HepG2 (cell line): Measurements from ENCODE around the gene UVSSA. TPM values are rescaled to one million over a fixed set of nuclear protein-coding genes. Genes with fewer than 3 reads are reported as not detected.

Source experiments
- ATAC-seq: fragments of 200-7000 bp; cut with Tn5 transposase; 3 replicates; pipeline ENCODE4 v1.9.1; 2020; ENCODE audit warnings: mild to moderate bottlenecking, moderate library complexity
- BruUV-seq: library from RNA; stranded (reverse); fragments of 400-500 nt; replicated peaks from 2 replicates; lab custom pipeline; 2021; lab: Mats Ljungman, UMichigan
- CTCF ChIA-PET: fragments of 300-600 bp; formaldehyde crosslinking; extraction: SDS; loops from one replicate; lab custom pipeline; 2021; ENCODE audit warnings: low total read pairs, inconsistent platforms, low intra/inter-chr PET ratio; lab: Yijun Ruan, JAX
- POLR2A ChIA-PET: fragments of 350-600 bp; sonication (Branson Sonifier 250); formaldehyde crosslinking; loops from one replicate; lab custom pipeline; 2020; ENCODE audit warnings: antibody characterized with exemption, inconsistent platforms; lab: Yijun Ruan, JAX
- DNase-seq: peaks from one replicate; pipeline ENCODE4 v3.0.0-alpha.2; 2015; ENCODE audit warnings: low spot score
- FAIRE-seq: peaks from 3 replicates; lab custom pipeline; 2011; peaks lifted over from hg19 to GRCh38; lab: Jason Lieb, UNC
- H2AFZ ChIP-seq: one replicate; pipeline ENCODE4 v1.6.1; 2011; ENCODE audit warnings: low read length, inconsistent platforms
- H3K27ac ChIP-seq: fragments of 300-600 bp; 3 replicates; pipeline ENCODE4 v1.8.0; 2011; ENCODE audit warnings: mixed run types, mild to moderate bottlenecking, mixed read lengths, low read length, inconsistent platforms; ENCODE audit not compliant: insufficient read depth; ENCODE audit errors: extremely low read length
- H3K27me3 ChIP-seq, 2 experiments: fragments of 200-600 bp in 1 of 2; 2 replicates in 1 of 2; 3 replicates in 1 of 2; pipeline versions ENCODE4 v1.6.0 to v1.8.0; 2011; ENCODE audit warnings: low read length in 2 of 2, mild to moderate bottlenecking in 2 of 2, moderate library complexity in 2 of 2, inconsistent platforms in 1 of 2; ENCODE audit not compliant: insufficient read depth in 2 of 2, control insufficient read depth in 1 of 2
- H3K36me3 ChIP-seq, 2 experiments: fragments of 200-600 bp in 1 of 2; replicated peaks in 1 of 2; 2 replicates in 1 of 2; 3 replicates in 1 of 2; pipeline versions ENCODE4 v1.5.1 to v1.8.0; 2011; ENCODE audit warnings: low read length in 2 of 2, inconsistent platforms in 1 of 2; ENCODE audit not compliant: insufficient read depth in 2 of 2, control insufficient read depth in 1 of 2
- H3K4me1 ChIP-seq: 2 replicates; pipeline ENCODE4 v1.5.1; 2012; ENCODE audit warnings: low read length, inconsistent platforms; ENCODE audit not compliant: insufficient read depth
- H3K4me2 ChIP-seq: 2 replicates; pipeline ENCODE4 v1.6.0; 2011; ENCODE audit warnings: low read depth, low read length, inconsistent platforms
- H3K4me3 ChIP-seq, 3 experiments: fragments of 200-600 bp in 1 of 3; sonication (generic), shearing (Covaris generic) in 1 of 3; replicated peaks in 1 of 3; 2 replicates each; pipeline ENCODE4 v1.5.1; 2011 to 2016; ENCODE audit warnings: low read length in 3 of 3, inconsistent platforms in 2 of 3, low read depth in 2 of 3, mild to moderate bottlenecking in 2 of 3, control low read depth in 1 of 3, mixed read lengths in 1 of 3; ENCODE audit not compliant: insufficient read depth in 1 of 3
- H3K79me2 ChIP-seq: one replicate; pipeline ENCODE4 v1.6.1; 2011; ENCODE audit warnings: low read length, inconsistent platforms; ENCODE audit not compliant: insufficient read depth
- H3K9ac ChIP-seq: 2 replicates; pipeline ENCODE4 v1.6.0; 2011; ENCODE audit warnings: mild to moderate bottlenecking, low read depth, low read length, inconsistent platforms; ENCODE audit not compliant: insufficient read depth
- H3K9me3 ChIP-seq: 2 replicates; pipeline ENCODE4 v1.5.1; 2012; ENCODE audit warnings: mild to moderate bottlenecking, low read length
- H4K20me1 ChIP-seq: 2 replicates; pipeline ENCODE4 v1.6.0; 2011; ENCODE audit warnings: inconsistent platforms, mild to moderate bottlenecking, low read length, moderate library complexity; ENCODE audit not compliant: insufficient read depth
- AGO2 ChIP-seq: fragments of 200-400 bp; formaldehyde crosslinking; optimal IDR thresholded peaks from 2 replicates; pipeline ENCODE3; 2017; ENCODE audit warnings: mild to moderate bottlenecking, low read depth, low read length, moderate library complexity
- CHD4 ChIP-seq: fragments of 200-600 bp; sonication (generic); IDR thresholded peaks from 2 replicates; pipeline ENCODE4 v1.7.0; 2017; ENCODE audit warnings: mild to moderate bottlenecking, low read length, borderline replicate concordance
- EHMT2 ChIP-seq: fragments of 200-600 bp; sonication (generic); IDR thresholded peaks from 2 replicates; pipeline ENCODE4 v1.7.0; 2017; ENCODE audit warnings: antibody characterized with exemption, low read depth, low read length, borderline replicate concordance
- GFI1 ChIP-seq: sonication (generic); formaldehyde crosslinking; IDR thresholded peaks from 2 replicates; pipeline ENCODE4 v1.5.0; 2020; ENCODE audit warnings: missing genetic modification reagents, mild to moderate bottlenecking, borderline replicate concordance
- HNRNPL ChIP-seq: fragments of 200-400 bp; formaldehyde crosslinking; IDR thresholded peaks from 2 replicates; pipeline ENCODE4 v1.6.1; 2017; ENCODE audit warnings: mild to moderate bottlenecking, low read depth, low read length
- MED13 ChIP-seq: sonication (generic); formaldehyde crosslinking; IDR thresholded peaks from 2 replicates; pipeline ENCODE4 v1.5.0; 2020; ENCODE audit warnings: missing genetic modification reagents
- TAF15 ChIP-seq: fragments of 200-400 bp; formaldehyde crosslinking; IDR thresholded peaks from one replicate; pipeline ENCODE4 v1.6.1; 2018; ENCODE audit warnings: mild to moderate bottlenecking, low read depth, low read length; ENCODE audit not compliant: poor library complexity, severe bottlenecking
- ZNF530 ChIP-seq: sonication (generic); formaldehyde crosslinking; IDR thresholded peaks from 2 replicates; pipeline ENCODE4 v1.5.0; 2020; ENCODE audit warnings: low read depth, mild to moderate bottlenecking, missing genetic modification reagents
- ZNF720 ChIP-seq: sonication (generic); formaldehyde crosslinking; IDR thresholded peaks from 2 replicates; pipeline ENCODE4 v1.4.0; 2020; ENCODE audit warnings: missing genetic modification reagents
- WGBS: methylation state at CpG from one replicate; pipeline ENCODE4 v1.1.6; 2017; ENCODE audit warnings: low lambda C conversion rate; 5-methylcytosine and 5-hydroxymethylcytosine counted together
- in situ Hi-C: cut with HindIII; loops from 2 replicates; pipeline ENCODE4 v1.10.0; 2017; ENCODE audit warnings: low pct_unique_long_range_greater_than_20kb; ENCODE audit not compliant: extremely low pct_ligation_motif_present
- intact Hi-C: fragments of 100-400 bp; cut with micrococcal nuclease; formaldehyde crosslinking; loops from one replicate; pipeline ENCODE4 v1.10.0; 2022; ENCODE audit not compliant: unreplicated experiment
- polyA plus RNA-seq, 8 experiments: library from polyadenylated mRNA; depleted of rRNA in 3 of 8; stranded (reverse) in 7 of 8; unstranded in 1 of 8; fragments of >200 nt; fragmentation: Illumina TruSeq in 4 of 8; extraction: Trizol in 4 of 8; gene quantifications; 2 replicates each; pipeline versions ENCODE4 v1.2.1 to v1.2.3, GENCODE V29; 2011 to 2016; ENCODE audit warnings: low read depth in 4 of 8, missing spikeins in 1 of 8, mixed read lengths in 1 of 8; ENCODE audit not compliant: insufficient read depth in 1 of 8
- total RNA-seq, 5 experiments: library from RNA; depleted of rRNA; stranded (reverse); fragments of >200 nt; fragmentation: Illumina TruSeq; extraction: Trizol; gene quantifications; 2 replicates each; pipeline ENCODE4 v1.2.3, GENCODE V29; 2016; ENCODE audit warnings: low read depth in 1 of 5

UVSSA gene
- total and polyA plus RNA-seq, 2 of the 13 experiments (the other 11 are each of a cell fraction or from before 2014, with no cell fraction given), result 4.6 to 8.4 TPM

DNA sequence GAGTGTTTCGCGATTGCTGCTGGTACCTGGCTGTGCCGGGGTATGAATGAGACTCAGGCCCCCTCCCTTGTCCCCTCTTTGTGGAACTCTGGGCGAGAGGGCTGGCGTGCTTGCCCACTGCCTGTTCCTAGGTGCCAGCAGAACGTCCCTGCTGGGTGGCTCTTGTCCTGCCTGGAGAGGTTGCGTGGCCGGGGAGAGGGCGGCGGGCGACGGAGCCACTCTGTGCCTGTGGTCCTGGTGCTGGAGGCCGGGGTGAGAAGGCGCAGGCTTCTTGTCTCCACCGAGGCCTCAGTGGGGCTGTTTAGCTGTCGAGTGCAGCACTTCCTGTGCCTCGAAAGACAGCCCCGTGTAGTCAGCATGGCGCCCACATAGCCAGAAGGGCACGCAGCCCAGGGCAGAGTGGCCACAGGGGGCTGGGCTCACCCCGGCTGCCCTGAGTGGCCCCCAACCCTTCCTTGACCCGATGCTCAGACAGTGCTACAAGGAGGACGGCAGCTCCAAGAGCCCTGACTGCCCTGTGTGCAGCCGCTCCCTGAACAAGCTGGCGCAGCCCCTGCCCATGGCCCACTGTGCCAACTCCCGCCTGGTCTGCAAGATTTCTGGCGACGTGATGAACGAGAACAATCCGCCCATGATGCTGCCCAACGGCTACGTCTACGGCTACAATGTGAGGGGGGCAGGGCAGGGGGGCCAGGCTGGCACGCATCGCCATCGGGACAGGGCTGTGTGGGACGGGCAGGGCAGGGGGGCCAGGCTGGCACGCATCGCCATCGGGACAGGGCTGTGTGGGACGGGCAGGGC lies 8.9 kb upstream of the UVSSA start:
- no peak for FAIRE-seq
- no peaks in the 10 kb centered on the region for H3K4me1 ChIP-seq
- H3K4me3 ChIP-seq, result no peak overlapping the region
- no TSS peak for BruUV-seq
- H3K27ac ChIP-seq, result no peak overlapping the region
- no peaks in the 10 kb centered on the region for H4K20me1 ChIP-seq
- no peak for TF ChIP-seq ZNF530 (CRISPR knock-in tag)
- TF ChIP-seq TAF15, result no peak
- no peak for TF ChIP-seq GFI1 (CRISPR knock-in tag)
- 0 out of 2 replicates have a peak, but pooled peaks have one; percentile 38 for TF ChIP-seq HNRNPL
- TF ChIP-seq ZNF720, result no peak
- TF ChIP-seq CHD4, result no peak
- TF ChIP-seq MED13 (CRISPR knock-in tag), result no peak
- peak; percentile 48 for TF ChIP-seq AGO2
- TF ChIP-seq EHMT2, result no peak
- no peak for ATAC-seq
- H3K9ac ChIP-seq, result no peak overlapping the region
- WGBS, result over 99% methylated on average over 33 of the region's 41 CpGs
- ChIA-PET POLR2A (no interaction called here), CTCF (no interaction called here)
- in situ Hi-C loops (no loop called here), intact Hi-C loops (no loop called here)
- no peaks in the 10 kb centered on the region for H3K79me2 ChIP-seq
- no peak overlapping the region for H2AFZ ChIP-seq
- H3K4me2 ChIP-seq, result no peak overlapping the region
- H3K36me3 ChIP-seq, result peaks cover 22 to 64% of the 10 kb centered on the region in 2 experiments
- H3K27me3 ChIP-seq, result no peaks in the 10 kb centered on the region
- no peak for DNase-seq
- no peaks in the 10 kb centered on the region for H3K9me3 ChIP-seq
